Thymus (tissue), 11 donors: ENCODE results near the gene TMEM183A. TPM values are rescaled to one million over a fixed set of nuclear protein-coding genes. Genes with fewer than 3 reads are reported as not detected.
A peak's percentile ranks its signal among the peaks of the same experiment; 100 is the strongest.

Experiments used
- DNase-seq, 9 donors: peaks; one replicate each; pipeline ENCODE4 v3.0.0-alpha.2; 2013; ENCODE audit warnings: low spot score in 9 of 9, low read depth in 6 of 9, missing footprints in 1 of 9
- H3K27ac ChIP-seq, 2 donors: one replicate each; pipeline ENCODE4 v1.5.1; 2013; ENCODE audit warnings: control low read depth in 1 of 2, low read depth in 1 of 2, low read length in 1 of 2, mild to moderate bottlenecking in 1 of 2, moderate library complexity in 1 of 2
- H3K27me3 ChIP-seq, 2 donors: one replicate each; pipeline ENCODE4 v1.5.1; 2013; ENCODE audit warnings: low read length in 1 of 2; ENCODE audit not compliant: control insufficient read depth in 2 of 2, insufficient read depth in 1 of 2
- H3K36me3 ChIP-seq, 2 donors: one replicate each; pipeline ENCODE4 v1.5.1; 2013; ENCODE audit warnings: low read length in 1 of 2, mild to moderate bottlenecking in 1 of 2, moderate library complexity in 1 of 2; ENCODE audit not compliant: control insufficient read depth in 2 of 2, insufficient read depth in 2 of 2
- H3K4me1 ChIP-seq, 2 donors: one replicate each; pipeline ENCODE4 v1.5.1; 2013; ENCODE audit warnings: low read length in 2 of 2; ENCODE audit not compliant: control insufficient read depth in 2 of 2, insufficient read depth in 2 of 2
- H3K4me3 ChIP-seq, 2 donors: one replicate each; pipeline ENCODE4 v1.5.1; 2013; ENCODE audit warnings: low read length in 2 of 2, control low read depth in 1 of 2, mild to moderate bottlenecking in 1 of 2
- H3K9me3 ChIP-seq, 2 donors: one replicate each; pipeline ENCODE4 v1.5.1; 2013; ENCODE audit warnings: low read length in 1 of 2, mild to moderate bottlenecking in 1 of 2; ENCODE audit not compliant: control insufficient read depth in 2 of 2, insufficient read depth in 1 of 2
- WGBS: extraction: QIAGEN DNeasy Blood & Tissue Kit; methylation state at CpG from one replicate; pipeline ENCODE4 v1.1.7; 2013; 5-methylcytosine and 5-hydroxymethylcytosine counted together
- polyA plus RNA-seq: library from polyadenylated mRNA; stranded (reverse); fragments of 200-250 nt; gene quantifications from one replicate; pipeline ENCODE4 v1.2.3, GENCODE V29; 2013
- total RNA-seq: library from RNA; stranded (reverse); fragments of 120-200 nt; gene quantifications from one replicate; pipeline ENCODE4 v1.2.4, GENCODE V29; 2013
- donor health status: healthy.

Gene TMEM183A
- total and polyA plus RNA-seq, 2 donors, result 50.6 to 75.3 TPM

GRCh38 chr1:203034422-203035110 lies 27.4 kb downstream of the TMEM183A start:
- 93% methylated on average over 10 of the region's 10 CpGs for WGBS
- no peaks in the 10 kb centered on the region for H3K9me3 ChIP-seq
- H3K27me3 ChIP-seq, result peaks cover 0 to 17% of the 10 kb centered on the region in 2 donors
- no peak overlapping the region for H3K27ac ChIP-seq
- peaks cover 0 to under 1% of the 10 kb centered on the region in 2 donors for H3K4me1 ChIP-seq
- no peak overlapping the region for H3K4me3 ChIP-seq
- H3K36me3 ChIP-seq, result no peaks in the 10 kb centered on the region
- no peak for DNase-seq

- Histone ChIP-seq H3K36me3 (no peaks in the 10 kb centered on the region), H3K27me3 (peaks cover 0 to 14% of the 10 kb centered on the region in 2 donors), H3K27ac (no peak overlapping the region), H3K9me3 (no peaks in the 10 kb centered on the region), H3K4me3 (no peak overlapping the region), H3K4me1 (peaks cover 0 to 4% of the 10 kb centered on the region in 2 donors)
- 89% methylated on average over 15 of the region's 15 CpGs for WGBS
- DNase-seq, result no peak
These were observed 28.2 kb downstream of the TMEM183A start for GRCh38 chr1:203035111-203036000.

GRCh38 chr1:203036135-203036534 lies 29.0 kb downstream of the TMEM183A start:
- H3K4me3 ChIP-seq, result no peak overlapping the region
- peaks cover 0 to 4% of the 10 kb centered on the region in 2 donors for H3K4me1 ChIP-seq
- WGBS, result 74% methylated on average over 4 of the region's 4 CpGs
- no peak for DNase-seq
- H3K27ac ChIP-seq, result no peak overlapping the region
- no peaks in the 10 kb centered on the region for H3K9me3 ChIP-seq
- peaks cover 0 to 14% of the 10 kb centered on the region in 2 donors for H3K27me3 ChIP-seq
- no peaks in the 10 kb centered on the region for H3K36me3 ChIP-seq

- DNase-seq, result no peak
- H3K36me3 ChIP-seq, result no peaks in the 10 kb centered on the region
- no peak overlapping the region for H3K4me3 ChIP-seq
- 71% methylated on average over 2 of the region's 2 CpGs for WGBS
- H3K4me1 ChIP-seq, result peaks cover 0 to 4% of the 10 kb centered on the region in 2 donors
- H3K9me3 ChIP-seq, result no peaks in the 10 kb centered on the region
- H3K27ac ChIP-seq, result no peak overlapping the region
- peaks cover 0 to 14% of the 10 kb centered on the region in 2 donors for H3K27me3 ChIP-seq
These were observed 29.4 kb downstream of the TMEM183A start for GRCh38 chr1:203036537-203036936.

- DNase-seq, result no peak
- H3K36me3 ChIP-seq, result no peaks in the 10 kb centered on the region
- peaks cover 0 to 14% of the 10 kb centered on the region in 2 donors for H3K27me3 ChIP-seq
- H3K4me3 ChIP-seq, result no peak overlapping the region
- 95% methylated on average over 10 of the region's 10 CpGs for WGBS
- H3K27ac ChIP-seq, result no peak overlapping the region
- H3K9me3 ChIP-seq, result no peaks in the 10 kb centered on the region
- H3K4me1 ChIP-seq, result peaks cover 0 to 4% of the 10 kb centered on the region in 2 donors
These were observed 30.5 kb downstream of the TMEM183A start for GRCh38 chr1:203037509-203038190.

- H3K4me1 ChIP-seq, result peaks cover 0 to 4% of the 10 kb centered on the region in 2 donors
- H3K27ac ChIP-seq, result no peak overlapping the region
These were observed 31.1 kb downstream of the TMEM183A start for GRCh38 chr1:203038217-203038741.

GRCh38 chr1:203038891-203039608 lies 31.9 kb downstream of the TMEM183A start:
- H3K27ac ChIP-seq, result no peak overlapping the region
- H3K9me3 ChIP-seq, result no peaks in the 10 kb centered on the region
- no peak overlapping the region for H3K4me3 ChIP-seq
- peaks cover 0 to 4% of the 10 kb centered on the region in 2 donors for H3K4me1 ChIP-seq
- peaks cover 0 to 14% of the 10 kb centered on the region in 2 donors for H3K27me3 ChIP-seq
- WGBS, result 68% methylated on average over 22 of the region's 22 CpGs
- H3K36me3 ChIP-seq, result no peaks in the 10 kb centered on the region
- DNase-seq, result peak in 8 of 9 donors; percentile 42 to 72 (median 56)

More at GRCh38 chr1:203038217-203038741, 31.1 kb downstream of the TMEM183A start:
- WGBS, result 47% methylated on average over 9 of the region's 9 CpGs
- H3K36me3 ChIP-seq, result no peaks in the 10 kb centered on the region
- H3K9me3 ChIP-seq, result no peaks in the 10 kb centered on the region
- H3K4me3 ChIP-seq, result no peak overlapping the region
- no peak for DNase-seq
- peaks cover 0 to 14% of the 10 kb centered on the region in 2 donors for H3K27me3 ChIP-seq
